Measurements from ENCODE around the gene PLD1. TPM values are rescaled to one million over a fixed set of nuclear protein-coding genes. Genes with fewer than 3 reads are reported as not detected.

Gene PLD1
- total and polyA plus RNA-seq, 2 of the 8 experiments (the other 6 are each of a cell fraction or from before 2014, with no cell fraction given), result 1.2 to 2.6 TPM

DNA sequence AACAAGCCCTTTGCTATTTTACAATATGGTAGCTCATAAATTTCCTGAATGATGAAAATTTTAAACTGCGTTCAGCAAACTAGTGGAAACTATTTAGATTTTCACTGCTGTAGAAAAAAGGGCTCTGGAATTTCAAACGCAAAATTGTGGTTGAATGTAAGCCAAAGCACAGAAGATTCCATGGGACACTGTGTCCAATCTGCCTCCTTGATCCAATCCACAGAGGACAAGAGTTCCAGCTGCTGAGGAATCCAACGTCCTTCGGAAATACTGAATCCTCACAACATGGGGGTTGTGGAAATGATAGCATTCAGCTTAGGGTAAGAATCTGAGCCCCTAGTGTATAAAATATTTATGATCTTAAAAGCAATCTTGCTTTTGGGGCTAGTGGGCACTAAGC lies 161.0 kb downstream of the PLD1 start:
- Histone ChIP-seq H3K36me3 (ENCODE audit: control insufficient read depth in 2 of 4, insufficient read depth in 4 of 4, low read length in 3 of 4) (no peaks in the 10 kb centered on the region), H3K9ac (replicated peaks in 1 of 4; ENCODE audit: extremely low read depth in 1 of 4, low read depth in 3 of 4, low read length in 3 of 4) (no peak overlapping the region), H3K4me3 (ENCODE audit: extremely low read depth in 1 of 4, insufficient read depth in 2 of 4, low read depth in 3 of 4, low read length in 4 of 4) (no peak overlapping the region), H4K8ac (ENCODE audit: extremely low read depth, insufficient read depth, low read length) (no peak overlapping the region), H3K9me3 (ENCODE audit: insufficient read depth in 2 of 2, low read depth in 1 of 2, low read length in 1 of 2) (no peaks in the 10 kb centered on the region), H3K4ac (replicated peaks; ENCODE audit: insufficient read length, low read depth, low read length) (no peak overlapping the region), H3K56ac (replicated peaks; ENCODE audit: insufficient read length, low read depth, low read length) (no peak overlapping the region), H3K27me3 (replicated peaks in 1 of 4; ENCODE audit: control insufficient read depth in 3 of 4, extremely low read depth in 1 of 4, insufficient read depth in 3 of 4, low read length in 3 of 4) (no peaks in the 10 kb centered on the region), H4K5ac (ENCODE audit: insufficient read length, low read depth, low read length) (no peak overlapping the region), H2AFZ (ENCODE audit: low read length) (no peak overlapping the region), H3K79me2 (ENCODE audit: control insufficient read depth in 1 of 2, insufficient read depth in 2 of 2, low read length in 2 of 2) (no peaks in the 10 kb centered on the region), H3K18ac (ENCODE audit: extremely low read depth, low read length) (no peak overlapping the region), H2BK12ac (ENCODE audit: low read depth, low read length) (no peak overlapping the region), H2BK15ac (ENCODE audit: low read length) (no peak overlapping the region), H4K20me1 (replicated peaks in 1 of 2; ENCODE audit: control insufficient read depth in 1 of 2, insufficient read depth in 2 of 2, low read length in 2 of 2) (no peaks in the 10 kb centered on the region), H2BK20ac (ENCODE audit: low read length) (no peak overlapping the region), H3K14ac (ENCODE audit: insufficient read length) (no peak overlapping the region), H2AK5ac (ENCODE audit: low read depth, low read length) (no peak overlapping the region), H3K23ac (ENCODE audit: insufficient read length) (no peak overlapping the region), H2BK120ac (replicated peaks; ENCODE audit: low read depth, low read length) (no peak overlapping the region), H3K79me1 (ENCODE audit: low read depth, low read length) (no peaks in the 10 kb centered on the region), H4K91ac (replicated peaks; ENCODE audit: insufficient read length, low read length) (no peak overlapping the region), H3K23me2 (ENCODE audit: low read depth, low read length) (no peaks in the 10 kb centered on the region), H3K27ac (ENCODE audit: low read depth, low read length) (no peak overlapping the region), H3K4me2 (ENCODE audit: insufficient read depth in 1 of 2, low read depth in 2 of 2, low read length in 2 of 2) (no peak overlapping the region), H2BK5ac (ENCODE audit: low read depth, low read length) (no peak overlapping the region), H3K4me1 (replicated peaks in 1 of 4; ENCODE audit: control insufficient read depth in 3 of 4, insufficient read depth in 4 of 4, low read length in 3 of 4) (no peaks in the 10 kb centered on the region)
- 100% methylated on average over 4 of the region's 4 CpGs; no CpG with 5 or more reads in 1 of the 2 experiments for WGBS, 2 experiments (ENCODE audit: extremely low coverage in 1 of 2, insufficient coverage in 1 of 2, insufficient read length in 1 of 2, insufficient replicate concordance in 2 of 2, low coverage in 1 of 2, low lambda C conversion rate in 2 of 2, missing lambda C conversion rate in 1 of 2)
- POLR2A ChIA-PET (ENCODE audit: partially characterized antibody), result no interaction called here
- CTCF ChIA-PET (ENCODE audit: partially characterized antibody), result interaction anchor here (1.3 to 3.4 kb wide), 3 partner anchors 9 to 123 kb away, joined by 4 to 25 read pairs (median 6); no protein-coding TSS in a partner anchor
- TF ChIP-seq KDM4A (IDR thresholded peaks at IDR 0.05; ENCODE audit: low read depth, low read length, severe bottlenecking) (no peak), TEAD4 (IDR thresholded peaks at IDR 0.05; ENCODE audit: low read depth, low read length) (no peak), POLR2A (IDR thresholded peaks at IDR 0.05; ENCODE audit: control extremely low read depth in 1 of 2, low read depth in 2 of 2, low read length in 2 of 2) (no peak), KDM1A (IDR thresholded peaks at IDR 0.05; ENCODE audit: borderline replicate concordance, low read length) (no peak), RXRA (IDR thresholded peaks at IDR 0.05; ENCODE audit: insufficient read depth, low read depth, low read length) (no peak)
- TF ChIP-seq, protein P1, sequence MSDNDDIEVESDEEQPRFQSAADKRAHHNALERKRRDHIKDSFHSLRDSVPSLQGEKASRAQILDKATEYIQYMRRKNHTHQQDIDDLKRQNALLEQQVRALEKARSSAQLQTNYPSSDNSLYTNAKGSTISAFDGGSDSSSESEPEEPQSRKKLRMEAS (IDR thresholded peaks at IDR 0.05), result no peak
- TF ChIP-seq, protein P2, sequence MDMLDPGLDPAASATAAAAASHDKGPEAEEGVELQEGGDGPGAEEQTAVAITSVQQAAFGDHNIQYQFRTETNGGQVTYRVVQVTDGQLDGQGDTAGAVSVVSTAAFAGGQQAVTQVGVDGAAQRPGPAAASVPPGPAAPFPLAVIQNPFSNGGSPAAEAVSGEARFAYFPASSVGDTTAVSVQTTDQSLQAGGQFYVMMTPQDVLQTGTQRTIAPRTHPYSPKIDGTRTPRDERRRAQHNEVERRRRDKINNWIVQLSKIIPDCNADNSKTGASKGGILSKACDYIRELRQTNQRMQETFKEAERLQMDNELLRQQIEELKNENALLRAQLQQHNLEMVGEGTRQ (IDR thresholded peaks at IDR 0.05; ENCODE audit: low read length), result no peak
- FAIRE-seq, result no peak
- DNase-seq (ENCODE audit: low read depth in 1 of 2, low spot score in 2 of 2), result no peak

Data from H1 (cell line).